Measurements from ENCODE around the gene NTM. TPM values are rescaled to one million over a fixed set of nuclear protein-coding genes. Genes with fewer than 3 reads are reported as not detected.
A peak's percentile ranks its signal among the peaks of the same experiment; 100 is the strongest.

NTM gene
- total RNA-seq, 4 donors from 2014 or later = 3.6 to 11.8 (median 7.8) TPM

GRCh38 chr11:132311703-132312102 is 941.3 kb downstream of the NTM start:
- H3K27me3 ChIP-seq = no peaks in the 10 kb centered on the region
- TF ChIP-seq CTCF (IDR thresholded peaks at IDR 0.05) = no peak
- TF ChIP-seq EP300 (IDR thresholded peaks at IDR 0.05) = no peak
- no peak for TF ChIP-seq POLR2A (IDR thresholded peaks at IDR 0.05)
- TF ChIP-seq POLR2AphosphoS5 (IDR thresholded peaks at IDR 0.05) = no peak
- H3K4me1 ChIP-seq = no peaks in the 10 kb centered on the region
- H3K27ac ChIP-seq = no peak overlapping the region
- ATAC-seq = no peak
- H3K36me3 ChIP-seq = no peaks in the 10 kb centered on the region
- H3K4me3 ChIP-seq = no peak overlapping the region
- H3K9me3 ChIP-seq = no peaks in the 10 kb centered on the region
- 90 to 100% methylated on average over 2 of the region's 2 CpGs for WGBS, 2 donors (ENCODE audit: low coverage in 1 of 2)

GRCh38 chr11:132312161-132312560 is 941.7 kb downstream of the NTM start:
- Histone ChIP-seq H3K27me3 (no peaks in the 10 kb centered on the region), H3K4me1 (no peaks in the 10 kb centered on the region), H3K27ac (no peak overlapping the region), H3K4me3 (no peak overlapping the region), H3K9me3 (no peaks in the 10 kb centered on the region), H3K36me3 (no peaks in the 10 kb centered on the region)
- no peak for ATAC-seq
- WGBS, 2 donors (ENCODE audit: low coverage in 1 of 2) = 95% methylated on average over 5 of the region's 5 CpGs; no CpG with 5 or more reads in 1 of the 2 donors
- TF ChIP-seq POLR2AphosphoS5 (IDR thresholded peaks at IDR 0.05) (no peak), CTCF (IDR thresholded peaks at IDR 0.05) (no peak), POLR2A (IDR thresholded peaks at IDR 0.05) (no peak), EP300 (IDR thresholded peaks at IDR 0.05) (no peak)

- no peaks in the 10 kb centered on the region for H3K27me3 ChIP-seq
- WGBS, 2 donors (ENCODE audit: low coverage in 1 of 2) = 33 to 100% methylated on average over 1 to 5 of the region's 8 CpGs
- no peaks in the 10 kb centered on the region for H3K4me1 ChIP-seq
- no peak for ATAC-seq
- H3K9me3 ChIP-seq = no peaks in the 10 kb centered on the region
- no peak overlapping the region for H3K27ac ChIP-seq
- H3K36me3 ChIP-seq = no peaks in the 10 kb centered on the region
- no peak overlapping the region for H3K4me3 ChIP-seq
- TF ChIP-seq CTCF (IDR thresholded peaks at IDR 0.05) (peak in 1 of 4 experiments; percentile 49), POLR2AphosphoS5 (IDR thresholded peaks at IDR 0.05) (no peak), POLR2A (IDR thresholded peaks at IDR 0.05) (no peak)
Observed at GRCh38 chr11:132312701-132313111, 942.3 kb downstream of the NTM start.

GRCh38 chr11:132314911-132315455 is 944.6 kb downstream of the NTM start:
- Histone ChIP-seq H3K27ac (no peak overlapping the region), H3K27me3 (no peaks in the 10 kb centered on the region), H3K9me3 (no peaks in the 10 kb centered on the region), H3K4me1 (no peaks in the 10 kb centered on the region), H3K4me3 (no peak overlapping the region), H3K36me3 (no peaks in the 10 kb centered on the region)
- ATAC-seq = no peak
- WGBS, 2 donors (ENCODE audit: low coverage in 1 of 2) = 75 to 80% methylated on average over 1 to 4 of the region's 5 CpGs
- TF ChIP-seq CTCF (IDR thresholded peaks at IDR 0.05) (no peak), POLR2AphosphoS5 (IDR thresholded peaks at IDR 0.05) (no peak), EP300 (IDR thresholded peaks at IDR 0.05) (no peak), POLR2A (IDR thresholded peaks at IDR 0.05) (no peak)

- Histone ChIP-seq H3K9me3 (no peaks in the 10 kb centered on the region), H3K27me3 (no peaks in the 10 kb centered on the region), H3K36me3 (no peaks in the 10 kb centered on the region), H3K4me3 (no peak overlapping the region), H3K4me1 (no peaks in the 10 kb centered on the region), H3K27ac (no peak overlapping the region)
- TF ChIP-seq POLR2AphosphoS5 (IDR thresholded peaks at IDR 0.05) (no peak), EP300 (IDR thresholded peaks at IDR 0.05) (no peak), POLR2A (IDR thresholded peaks at IDR 0.05) (no peak), CTCF (IDR thresholded peaks at IDR 0.05) (no peak)
- WGBS, 2 donors (ENCODE audit: low coverage in 1 of 2) = 67 to 86% methylated on average over 4 to 5 of the region's 6 CpGs
- ATAC-seq = no peak
Observed at GRCh38 chr11:132315696-132316095, 945.3 kb downstream of the NTM start.
